Stimulated activated naive CD8-positive, alpha-beta T cell treated with anti-CD3 and anti-CD28 coated beads, Interleukin-15, Interleukin-2, amounts not matched to agents 100 U/mL and 50 U/mL, for 24 hours (primary cell): ENCODE data around the gene PGK1.
"Not testable (repeated sequence)": the region's sequence is repeated elsewhere in the genome, so short reads cannot be mapped to it uniquely, and the experiment has no call there.

Experiments
- ATAC-seq: fragments of 150-1000 bp; cut with Tn5 transposase; one replicate; pipeline ENCODE4 v1.10.0; 2021
- DNase-seq: peaks from one replicate; pipeline ENCODE4 v3.0.0; 2021

Gene PGK1

GRCh38 chrX:78116365-78116764 lies 12.3 kb downstream of the PGK1 start:
- no peak for ATAC-seq
- DNase-seq: no peak

GRCh38 chrX:78116766-78117165 lies 12.7 kb downstream of the PGK1 start:
- no peak for DNase-seq
- no peak for ATAC-seq

GRCh38 chrX:78118628-78119027 lies 14.6 kb downstream of the PGK1 start:
- ATAC-seq (no peak), DNase-seq (no peak)

GRCh38 chrX:78119521-78120227 lies 15.6 kb downstream of the PGK1 start:
- ATAC-seq (no peak), DNase-seq (no peak)

- ATAC-seq (peak; percentile 93), DNase-seq (peak; percentile 35)
These were observed 19.1 kb downstream of the PGK1 start for GRCh38 chrX:78123190-78123589.

- no peak for DNase-seq
- no peak for ATAC-seq
These were observed 20.3 kb downstream of the PGK1 start for GRCh38 chrX:78124307-78124706.

- DNase-seq: no peak
- ATAC-seq: no peak
These were observed 21.1 kb downstream of the PGK1 start for GRCh38 chrX:78125148-78125547.

- ATAC-seq, DNase-seq: not testable (repeated sequence)
These were observed 21.7 kb downstream of the PGK1 start for GRCh38 chrX:78125781-78126180.

- no peak for DNase-seq
- ATAC-seq: peak; percentile 43
These were observed 25.7 kb downstream of the PGK1 start for GRCh38 chrX:78129714-78130113.

GRCh38 chrX:78130396-78130795 lies 26.3 kb downstream of the PGK1 start:
- no peak for DNase-seq
- no peak for ATAC-seq

- DNase-seq: no peak
- no peak for ATAC-seq
These were observed 27.1 kb downstream of the PGK1 start for GRCh38 chrX:78131117-78131516.

GRCh38 chrX:78133238-78133960 lies 29.4 kb downstream of the PGK1 start:
- ATAC-seq (no peak), DNase-seq (no peak)

- DNase-seq: peak; percentile 83
- peak; percentile 98 for ATAC-seq
These were observed 35.4 kb downstream of the PGK1 start, which contains the start of gene TAF9B for GRCh38 chrX:78139160-78140123. Gene TAF9B (minus strand): TSS chrX:78139650. CDS start chrX:78139611, 39 bp downstream.

- no peak for DNase-seq
- no peak for ATAC-seq
These were observed 36.2 kb downstream of the PGK1 start for GRCh38 chrX:78140206-78140605.

GRCh38 chrX:78147002-78147540 lies 43.0 kb downstream of the PGK1 start:
- not testable (repeated sequence) for DNase-seq, ATAC-seq

- not testable (repeated sequence) for DNase-seq, ATAC-seq
These were observed 53.3 kb downstream of the PGK1 start for GRCh38 chrX:78157373-78157772.

- ATAC-seq, DNase-seq: not testable (repeated sequence)
These were observed 53.8 kb downstream of the PGK1 start for GRCh38 chrX:78157846-78158245.

GRCh38 chrX:78160711-78161110 lies 56.7 kb downstream of the PGK1 start:
- DNase-seq, ATAC-seq: not testable (repeated sequence)

GRCh38 chrX:78163175-78163574 lies 59.1 kb downstream of the PGK1 start:
- not testable (repeated sequence) for ATAC-seq, DNase-seq

- DNase-seq (no peak), ATAC-seq (no peak)
These were observed 61.4 kb downstream of the PGK1 start for GRCh38 chrX:78165425-78165824.

- no peak for ATAC-seq
- DNase-seq: no peak
These were observed 64.0 kb downstream of the PGK1 start for GRCh38 chrX:78168065-78168464.
